GM12878 (cell line): ENCODE data around the gene RENBP. TPM values are rescaled to one million over a fixed set of nuclear protein-coding genes. Genes with fewer than 3 reads are reported as not detected.

Source experiments
- ATAC-seq: fragments of 200-7000 bp; cut with Tn5 transposase; 3 replicates; pipeline ENCODE4 v1.9.1; 2020; ENCODE audit warnings: mild to moderate bottlenecking, moderate library complexity
- BruUV-seq: library from RNA; stranded (reverse); fragments of 400-500 nt; replicated peaks from 2 replicates; lab custom pipeline; 2021; lab: Mats Ljungman, UMichigan
- CTCF ChIA-PET: fragments of 300-600 bp; sonication (Branson Sonifier 250); formaldehyde crosslinking; extraction: SDS; loops from one replicate; lab custom pipeline; 2021; ENCODE audit warnings: inconsistent platforms; lab: Yijun Ruan, JAX
- POLR2A ChIA-PET: fragments of 350-600 bp; formaldehyde crosslinking; extraction: SDS; loops from one replicate; lab custom pipeline; 2021; ENCODE audit warnings: inconsistent platforms; lab: Charles Lee
- RAD21 ChIA-PET: fragments of 300-600 bp; sonication (Branson Sonifier 250); formaldehyde crosslinking; loops from one replicate; lab custom pipeline; 2023; ENCODE audit warnings: antibody characterized with exemption; ENCODE audit not compliant: unreplicated experiment; lab: Charles Lee
- SMC1A ChIA-PET: fragments of 300-600 bp; sonication (Branson Sonifier 250); formaldehyde crosslinking; loops from one replicate; lab custom pipeline; 2023; ENCODE audit not compliant: unreplicated experiment, uncharacterized antibody; lab: Charles Lee
- DNase-seq: peaks from one replicate; pipeline ENCODE4 v3.0.0-alpha.2; 2011; ENCODE audit warnings: low read depth, low spot score
- FAIRE-seq: peaks from 3 replicates; lab custom pipeline; 2011; peaks lifted over from hg19 to GRCh38; lab: Jason Lieb, UNC
- H2AFZ ChIP-seq: 2 replicates; pipeline ENCODE4 v1.6.0; 2011; ENCODE audit warnings: low read depth, low read length, control low read depth; ENCODE audit not compliant: control insufficient read depth
- H3K27ac ChIP-seq: 2 replicates; pipeline ENCODE4 v1.5.1; 2011; ENCODE audit warnings: control low read depth; ENCODE audit not compliant: control insufficient read depth, insufficient read depth
- H3K27me3 ChIP-seq, 2 experiments: replicated peaks in 1 of 2; 2 replicates each; pipeline versions ENCODE4 v1.6.0 to v1.6.1; 2011; ENCODE audit warnings: low read length in 1 of 2; ENCODE audit not compliant: control insufficient read depth in 2 of 2, insufficient read depth in 2 of 2
- H3K36me3 ChIP-seq, 2 experiments: 2 replicates each; pipeline ENCODE4 v1.5.1; 2011; ENCODE audit warnings: low read length in 1 of 2; ENCODE audit not compliant: control insufficient read depth in 2 of 2, insufficient read depth in 2 of 2
- H3K4me1 ChIP-seq: 2 replicates; pipeline ENCODE4 v1.6.1; 2011; ENCODE audit warnings: mild to moderate bottlenecking, low read length, moderate library complexity, mixed read lengths; ENCODE audit not compliant: control insufficient read depth, insufficient read depth
- H3K4me2 ChIP-seq: 2 replicates; pipeline ENCODE4 v1.6.0; 2011; ENCODE audit warnings: control low read depth; ENCODE audit not compliant: control insufficient read depth, insufficient read depth
- H3K4me3 ChIP-seq: fragments of 200-600 bp; sonication (generic); 2 replicates; pipeline ENCODE4 v1.5.1; 2016
- H3K79me2 ChIP-seq: 2 replicates; pipeline ENCODE4 v1.6.0; 2011; ENCODE audit warnings: low read length; ENCODE audit not compliant: control insufficient read depth, insufficient read depth
- H3K9ac ChIP-seq: 2 replicates; pipeline ENCODE4 v1.8.0; 2011; ENCODE audit warnings: low read length, control low read depth, mixed read lengths; ENCODE audit not compliant: control insufficient read depth, insufficient read depth
- H3K9me3 ChIP-seq: replicated peaks from 3 replicates; pipeline ENCODE4 v1.5.1; 2011; ENCODE audit warnings: mild to moderate bottlenecking, low read length; ENCODE audit not compliant: control insufficient read depth, insufficient read depth
- H4K20me1 ChIP-seq: 2 replicates; pipeline ENCODE4 v1.6.0; 2011; ENCODE audit not compliant: control insufficient read depth, insufficient read depth
- CHD4 ChIP-seq: fragments of 200-600 bp; sonication (generic); IDR thresholded peaks from 2 replicates; pipeline ENCODE4 v1.6.1; 2016; ENCODE audit warnings: mild to moderate bottlenecking
- IKZF1 ChIP-seq: fragments of 450-650 bp; conservative IDR thresholded peaks from 2 replicates; pipeline ENCODE4 v1.6.1; 2017; ENCODE audit warnings: antibody characterized with exemption, mild to moderate bottlenecking
- MTA3 ChIP-seq: IDR thresholded peaks from 2 replicates; pipeline ENCODE4 v1.6.1; 2012; ENCODE audit warnings: low read length, inconsistent platforms, borderline replicate concordance
- NBN ChIP-seq: fragments of 450-650 bp; IDR thresholded peaks from 2 replicates; pipeline ENCODE4 v1.6.1; 2016
- POLR2A ChIP-seq: IDR thresholded peaks from 2 replicates; pipeline ENCODE4 v1.6.1; 2011; ENCODE audit warnings: low read depth, mild to moderate bottlenecking, low read length
- SIN3A ChIP-seq: IDR thresholded peaks from 2 replicates; pipeline ENCODE4 v1.6.1; 2012; ENCODE audit warnings: low read depth, low read length, improper control_type of control experiment
- SP1 ChIP-seq: IDR thresholded peaks from one replicate; pipeline ENCODE4 v1.6.1; 2011; ENCODE audit warnings: low read depth, low read length
- WGBS: methylation state at CpG from one replicate; pipeline ENCODE4 v1.1.6; 2016; ENCODE audit warnings: low lambda C conversion rate; ENCODE audit not compliant: insufficient replicate concordance, insufficient coverage; ENCODE audit errors: missing lambda C conversion rate; 5-methylcytosine and 5-hydroxymethylcytosine counted together
- in situ Hi-C: fragments of 300-500 bp; cut with MboI; formaldehyde crosslinking; loops from 9 replicates; pipeline ENCODE4 v1.14.3; 2018; ENCODE audit warnings: mixed read lengths
- intact Hi-C: fragments of 100-400 bp; cut with micrococcal nuclease; formaldehyde crosslinking; loops from one replicate; pipeline ENCODE4 v1.14.2; 2022; ENCODE audit not compliant: unreplicated experiment
- polyA plus RNA-seq, 11 experiments: library from polyadenylated mRNA; depleted of rRNA in 4 of 11; unstranded in 6 of 11; stranded (reverse) in 5 of 11; fragments of >200 nt; fragmentation: Nextera tagmentation in 4 of 11; fragmentation: Illumina TruSeq in 1 of 11; extraction: Ambion mirVana in 4 of 11; extraction: Trizol in 1 of 11; gene quantifications; 1 replicate in 1 of 11; 2 replicates in 10 of 11; pipeline versions ENCODE4 v1.2.1 to v1.2.3, GENCODE V29; 2011 to 2016; ENCODE audit warnings: inconsistent platforms in 2 of 11, missing spikeins in 2 of 11, low read depth in 1 of 11
- total RNA-seq, 4 experiments: library from RNA; depleted of rRNA in 3 of 4; stranded (reverse); fragments of >200 nt in 3 of 4; fragmentation: Illumina TruSeq in 1 of 4; extraction: Trizol in 1 of 4; gene quantifications; 2 replicates each; pipeline versions ENCODE4 v1.2.1 to v1.2.3, GENCODE V29; 2013 to 2021
- TF ChIP-seq, protein P1 (sequence below): IDR thresholded peaks from 2 replicates; pipeline ENCODE4 v1.6.1; 2012; ENCODE audit warnings: mild to moderate bottlenecking, low read depth, low read length
- TF ChIP-seq, protein P2 (sequence below): IDR thresholded peaks from 2 replicates; pipeline ENCODE4 v1.6.1; 2011; ENCODE audit warnings: low read depth, mild to moderate bottlenecking, low read length, moderate library complexity, borderline replicate concordance; ENCODE audit errors: extremely low read depth

Gene RENBP
- total and polyA plus RNA-seq, 10 of the 15 experiments (the other 5 are each of a cell fraction or from before 2014, with no cell fraction given), result 0.36 to 4.9 (median 1.8) TPM; not detected in 3

DNA sequence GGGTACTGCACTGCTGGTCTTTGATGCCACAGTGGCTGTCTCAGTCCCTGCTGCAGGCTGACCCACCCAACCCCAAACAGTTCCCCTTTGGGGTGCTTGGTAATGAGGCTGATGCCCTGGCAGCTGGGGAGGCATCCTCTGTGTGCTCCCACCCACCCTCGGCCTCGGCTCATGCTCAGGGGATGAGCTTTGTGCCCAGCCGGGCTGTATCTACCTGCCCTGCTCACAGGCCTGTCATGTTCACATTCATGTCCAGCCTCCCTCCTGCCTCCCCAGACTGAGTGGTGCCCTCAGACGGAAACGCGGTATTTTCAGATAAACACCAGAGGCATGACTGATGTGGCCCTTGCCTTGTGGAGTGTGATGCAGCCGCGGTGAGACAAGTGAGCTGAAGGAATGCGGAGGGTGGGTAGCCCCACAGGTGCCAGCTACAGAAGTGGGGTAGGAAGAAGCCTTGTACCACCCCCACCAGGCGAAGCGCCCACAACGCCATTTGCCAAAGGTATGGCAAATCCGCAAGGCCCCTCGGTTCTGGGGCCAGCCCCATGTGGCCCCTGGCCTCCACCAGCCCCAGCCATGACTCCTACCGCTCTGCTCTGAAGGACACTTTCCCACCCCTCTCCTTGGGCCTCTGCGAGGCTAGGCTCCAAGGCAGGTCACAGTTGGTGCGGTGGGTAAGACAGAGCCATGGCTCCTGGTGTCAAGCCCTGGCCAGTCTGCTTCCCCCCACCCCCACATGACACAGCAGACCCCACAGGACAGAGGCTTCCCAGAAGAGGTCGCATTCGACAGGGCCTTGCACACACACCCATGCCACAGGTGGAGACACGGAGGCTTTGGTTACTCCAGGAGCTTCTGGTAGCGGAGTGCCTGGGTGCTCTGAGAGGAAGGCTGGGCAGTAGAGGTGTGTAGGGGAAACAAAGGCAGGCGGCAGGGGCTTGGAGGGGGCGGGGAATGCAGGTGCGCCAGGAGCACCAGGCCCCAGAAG is 1.8 kb upstream of the RENBP start:
- FAIRE-seq, result no peak
- no peak overlapping the region for H2AFZ ChIP-seq
- H3K4me1 ChIP-seq, result no peaks in the 10 kb centered on the region
- SMC1A ChIA-PET, result interaction anchor here (0.8 to 6.5 kb wide), 4 partner anchors 21 to 192 kb away, joined by 3 to 61 read pairs (median 4); partner anchors contain the start of gene ARHGAP4
- no peak for TF ChIP-seq NBN
- TF ChIP-seq, protein P1, sequence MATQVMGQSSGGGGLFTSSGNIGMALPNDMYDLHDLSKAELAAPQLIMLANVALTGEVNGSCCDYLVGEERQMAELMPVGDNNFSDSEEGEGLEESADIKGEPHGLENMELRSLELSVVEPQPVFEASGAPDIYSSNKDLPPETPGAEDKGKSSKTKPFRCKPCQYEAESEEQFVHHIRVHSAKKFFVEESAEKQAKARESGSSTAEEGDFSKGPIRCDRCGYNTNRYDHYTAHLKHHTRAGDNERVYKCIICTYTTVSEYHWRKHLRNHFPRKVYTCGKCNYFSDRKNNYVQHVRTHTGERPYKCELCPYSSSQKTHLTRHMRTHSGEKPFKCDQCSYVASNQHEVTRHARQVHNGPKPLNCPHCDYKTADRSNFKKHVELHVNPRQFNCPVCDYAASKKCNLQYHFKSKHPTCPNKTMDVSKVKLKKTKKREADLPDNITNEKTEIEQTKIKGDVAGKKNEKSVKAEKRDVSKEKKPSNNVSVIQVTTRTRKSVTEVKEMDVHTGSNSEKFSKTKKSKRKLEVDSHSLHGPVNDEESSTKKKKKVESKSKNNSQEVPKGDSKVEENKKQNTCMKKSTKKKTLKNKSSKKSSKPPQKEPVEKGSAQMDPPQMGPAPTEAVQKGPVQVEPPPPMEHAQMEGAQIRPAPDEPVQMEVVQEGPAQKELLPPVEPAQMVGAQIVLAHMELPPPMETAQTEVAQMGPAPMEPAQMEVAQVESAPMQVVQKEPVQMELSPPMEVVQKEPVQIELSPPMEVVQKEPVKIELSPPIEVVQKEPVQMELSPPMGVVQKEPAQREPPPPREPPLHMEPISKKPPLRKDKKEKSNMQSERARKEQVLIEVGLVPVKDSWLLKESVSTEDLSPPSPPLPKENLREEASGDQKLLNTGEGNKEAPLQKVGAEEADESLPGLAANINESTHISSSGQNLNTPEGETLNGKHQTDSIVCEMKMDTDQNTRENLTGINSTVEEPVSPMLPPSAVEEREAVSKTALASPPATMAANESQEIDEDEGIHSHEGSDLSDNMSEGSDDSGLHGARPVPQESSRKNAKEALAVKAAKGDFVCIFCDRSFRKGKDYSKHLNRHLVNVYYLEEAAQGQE, result no peak
- TF ChIP-seq, protein P2, sequence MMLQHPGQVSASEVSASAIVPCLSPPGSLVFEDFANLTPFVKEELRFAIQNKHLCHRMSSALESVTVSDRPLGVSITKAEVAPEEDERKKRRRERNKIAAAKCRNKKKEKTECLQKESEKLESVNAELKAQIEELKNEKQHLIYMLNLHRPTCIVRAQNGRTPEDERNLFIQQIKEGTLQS, result no peak
- no peak for TF ChIP-seq SP1
- no peak for TF ChIP-seq SIN3A
- peak; percentile 57 for TF ChIP-seq POLR2A
- peak; percentile 37; the same call in 1 of the 2 replicates for TF ChIP-seq MTA3
- TF ChIP-seq CHD4, result no peak
- no peak for TF ChIP-seq IKZF1
- TF ChIP-seq, all 136 proteins: peak for 2
- RAD21 ChIA-PET, result interaction anchor here (0.6 to 4.6 kb wide), 8 partner anchors 18 to 182 kb away, joined by 3 to 59 read pairs (median 5); partner anchors contain the start of gene ARHGAP4
- Histone ChIP-seq H3K27ac (no peak overlapping the region), H3K79me2 (no peaks in the 10 kb centered on the region), H3K4me2 (no peak overlapping the region), H3K9ac (no peak overlapping the region), H3K4me3 (no peak overlapping the region), H3K27me3 (no peaks in the 10 kb centered on the region), H3K9me3 (no peaks in the 10 kb centered on the region), H4K20me1 (no peaks in the 10 kb centered on the region), H3K36me3 (peaks cover 0 to 16% of the 10 kb centered on the region in 2 experiments; a peak in 3 of 4 replicates)
- no TSS peak for BruUV-seq
- no peak for ATAC-seq
- in situ Hi-C loops, result no loop called here
- POLR2A ChIA-PET, result interaction anchor here (1.3 kb wide), 1 partner anchor 18 kb away, joined by 3 read pairs; no protein-coding TSS in a partner anchor
- 89% methylated on average over 24 of the region's 24 CpGs for WGBS
- intact Hi-C loops, result loop anchor here (5.0 kb wide), 1 partner anchor 989 kb away; no protein-coding TSS in a partner anchor
- CTCF ChIA-PET, result interaction anchor here (0.9 to 8.7 kb wide), 22 partner anchors 8 to 183 kb away, joined by 3 to 172 read pairs (median 6); partner anchors contain the start of genes ARHGAP4, HCFC1, IDH3G and NAA10
- no peak for DNase-seq
